Kidney (tissue), 14 donors: ENCODE data around the gene GRIN1. TPM values are rescaled to one million over a fixed set of nuclear protein-coding genes. Genes with fewer than 3 reads are reported as not detected.
A peak's percentile ranks its signal among the peaks of the same experiment; 100 is the strongest.

Source experiments
- DNase-seq, 5 donors: peaks; one replicate each; pipeline ENCODE4 v3.0.0-alpha.2; 2013 to 2020
- FAIRE-seq: peaks from 2 replicates; lab custom pipeline; 2012; peaks lifted over from hg19 to GRCh38; lab: Jason Lieb, UNC
- H3K27ac ChIP-seq, 2 donors: one replicate each; pipeline ENCODE4 v1.7.0; 2013; ENCODE audit warnings: low read depth in 2 of 2, low read length in 2 of 2, inconsistent platforms in 1 of 2
- H3K27me3 ChIP-seq: one replicate; pipeline ENCODE4 v1.7.1; 2013; ENCODE audit warnings: low read length, inconsistent platforms; ENCODE audit not compliant: control insufficient read depth, insufficient read depth
- H3K36me3 ChIP-seq, 3 donors: one replicate each; pipeline versions ENCODE4 v1.7.0 to v1.7.1; 2013; ENCODE audit warnings: low read length in 3 of 3, control low read depth in 1 of 3, inconsistent platforms in 1 of 3; ENCODE audit not compliant: insufficient read depth in 3 of 3, control insufficient read depth in 2 of 3
- H3K4me1 ChIP-seq, 3 donors: one replicate each; pipeline versions ENCODE4 v1.7.0 to v1.7.1; 2013; ENCODE audit warnings: low read length in 3 of 3, inconsistent platforms in 1 of 3, low read depth in 1 of 3; ENCODE audit not compliant: control insufficient read depth in 2 of 3, insufficient read depth in 2 of 3
- H3K4me3 ChIP-seq, 3 donors: one replicate each; pipeline versions ENCODE4 v1.7.0 to v1.8.1; 2013; ENCODE audit warnings: low read length in 3 of 3, control low read depth in 1 of 3, inconsistent platforms in 1 of 3
- H3K9ac ChIP-seq, 3 donors: one replicate each; pipeline versions ENCODE4 v1.7.0 to v1.7.1; 2013; ENCODE audit warnings: low read length in 3 of 3, control low read depth in 1 of 3, inconsistent platforms in 1 of 3
- H3K9me3 ChIP-seq, 3 donors: one replicate each; pipeline versions ENCODE4 v1.7.0 to v1.7.1; 2013; ENCODE audit warnings: low read length in 3 of 3, control low read depth in 1 of 3, inconsistent platforms in 1 of 3; ENCODE audit not compliant: control insufficient read depth in 2 of 3, insufficient read depth in 1 of 3
- intact Hi-C: fragments of 100-400 bp; cut with DNase I; formaldehyde crosslinking; loops from one replicate; pipeline ENCODE4 v1.11.1; 2022
- polyA plus RNA-seq: library from polyadenylated mRNA; stranded (reverse); fragments of 350-450 nt; fragmentation: Illumina TruSeq; extraction: RNeasy Lipid Tissue Mini Kit (QIAGEN cat#74804); gene quantifications from one replicate; pipeline ENCODE4 v1.2.3, GENCODE V29; 2014; ENCODE audit warnings: low read depth, low replicate concordance; ENCODE audit not compliant: insufficient read depth
- total RNA-seq: library from RNA; stranded (reverse); fragmentation: NEBNext Ultra II Directional; extraction: Animal tissue kit (Norgen Biotek cat#: 25700); gene quantifications from one replicate; pipeline ENCODE4 v1.2.1, GENCODE V29; 2021
- TF ChIP-seq, protein P1 (sequence below): IDR thresholded peaks from 3 replicates; pipeline ENCODE4 v1.5.1; 2012; ENCODE audit warnings: mild to moderate bottlenecking, moderate library complexity, borderline replicate concordance; ENCODE audit not compliant: insufficient read depth; ENCODE audit errors: extremely low read depth
- donor health status: control.
- donor health status: control.
- donor health status: control.
- donor health status: control.
- donor health status: control.
- donor health status: DM: yes; HTN: yes; CAD: no.
- donor health status: Normal renal cell carcinoma (clear cell type).

Gene GRIN1
- total and polyA plus RNA-seq, 2 donors from 2014 or later = 0.47 TPM; not detected in 1

DNA sequence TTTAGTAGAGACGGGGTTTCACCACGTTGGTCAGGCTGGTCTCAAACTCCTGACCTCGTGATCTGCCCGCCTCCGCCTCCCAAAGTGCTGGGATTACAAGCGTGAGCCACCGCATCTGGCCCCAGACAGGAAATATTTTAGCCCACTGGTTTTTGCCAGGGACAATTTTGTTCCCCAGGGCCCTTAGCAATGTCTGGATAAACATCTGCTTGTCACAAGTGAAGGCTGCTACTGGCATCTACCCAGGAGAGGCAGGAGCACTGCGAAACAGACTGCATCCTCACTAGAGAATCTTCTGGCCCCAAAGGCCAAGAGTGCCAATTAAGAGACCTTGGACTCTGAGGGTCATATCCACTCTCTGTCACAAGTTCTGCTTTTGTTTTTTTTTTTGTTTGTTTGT lies 64.0 kb downstream of the GRIN1 start:
- no peak overlapping the region for H3K27ac ChIP-seq
- TF ChIP-seq, protein P1, sequence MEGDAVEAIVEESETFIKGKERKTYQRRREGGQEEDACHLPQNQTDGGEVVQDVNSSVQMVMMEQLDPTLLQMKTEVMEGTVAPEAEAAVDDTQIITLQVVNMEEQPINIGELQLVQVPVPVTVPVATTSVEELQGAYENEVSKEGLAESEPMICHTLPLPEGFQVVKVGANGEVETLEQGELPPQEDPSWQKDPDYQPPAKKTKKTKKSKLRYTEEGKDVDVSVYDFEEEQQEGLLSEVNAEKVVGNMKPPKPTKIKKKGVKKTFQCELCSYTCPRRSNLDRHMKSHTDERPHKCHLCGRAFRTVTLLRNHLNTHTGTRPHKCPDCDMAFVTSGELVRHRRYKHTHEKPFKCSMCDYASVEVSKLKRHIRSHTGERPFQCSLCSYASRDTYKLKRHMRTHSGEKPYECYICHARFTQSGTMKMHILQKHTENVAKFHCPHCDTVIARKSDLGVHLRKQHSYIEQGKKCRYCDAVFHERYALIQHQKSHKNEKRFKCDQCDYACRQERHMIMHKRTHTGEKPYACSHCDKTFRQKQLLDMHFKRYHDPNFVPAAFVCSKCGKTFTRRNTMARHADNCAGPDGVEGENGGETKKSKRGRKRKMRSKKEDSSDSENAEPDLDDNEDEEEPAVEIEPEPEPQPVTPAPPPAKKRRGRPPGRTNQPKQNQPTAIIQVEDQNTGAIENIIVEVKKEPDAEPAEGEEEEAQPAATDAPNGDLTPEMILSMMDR = no peak
- no peak for FAIRE-seq

DNA sequence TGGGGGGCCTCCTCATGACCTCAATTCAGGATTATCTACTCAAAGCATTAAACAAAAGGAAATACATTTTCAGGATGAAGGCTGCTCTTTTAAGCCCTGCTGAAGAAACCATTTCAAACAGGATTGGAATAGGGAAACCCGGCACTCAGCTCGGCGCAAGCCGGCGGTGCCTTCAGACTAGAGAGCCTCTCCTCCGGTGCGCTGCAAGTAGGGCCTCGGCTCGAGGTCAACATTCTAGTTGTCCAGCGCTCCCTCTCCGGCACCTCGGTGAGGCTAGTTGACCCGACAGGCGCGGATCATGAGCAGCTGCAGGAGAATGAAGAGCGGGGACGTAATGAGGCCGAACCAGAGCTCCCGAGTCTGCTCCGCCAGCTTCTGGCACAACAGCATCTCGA lies 65.8 kb downstream of the GRIN1 start:
- no peak for FAIRE-seq
- H3K9me3 ChIP-seq = no peaks in the 10 kb centered on the region
- peak overlapping the region; percentile 91 to 97 (median 94) for H3K4me3 ChIP-seq
- H3K9ac ChIP-seq = peak overlapping the region; percentile 65 to 88 (median 78)
- intact Hi-C loops = no loop called here
- H3K27me3 ChIP-seq = no peaks in the 10 kb centered on the region
- H3K4me1 ChIP-seq = peaks cover 3 to 37% (median 13%) of the 10 kb centered on the region in 3 donors
- no peak overlapping the region for H3K27ac ChIP-seq
- DNase-seq = no peak
- TF ChIP-seq, protein P1 = no peak
- no peaks in the 10 kb centered on the region for H3K36me3 ChIP-seq

More for the DNA sequence above, 64.0 kb downstream of the GRIN1 start:
- Histone ChIP-seq H3K27me3 (no peaks in the 10 kb centered on the region), H3K36me3 (no peaks in the 10 kb centered on the region), H3K9ac (no peak overlapping the region), H3K4me1 (peaks cover 3 to 52% (median 16%) of the 10 kb centered on the region in 3 donors), H3K4me3 (no peak overlapping the region), H3K9me3 (no peaks in the 10 kb centered on the region)
- DNase-seq = no peak
- intact Hi-C loops = no loop called here

DNA sequence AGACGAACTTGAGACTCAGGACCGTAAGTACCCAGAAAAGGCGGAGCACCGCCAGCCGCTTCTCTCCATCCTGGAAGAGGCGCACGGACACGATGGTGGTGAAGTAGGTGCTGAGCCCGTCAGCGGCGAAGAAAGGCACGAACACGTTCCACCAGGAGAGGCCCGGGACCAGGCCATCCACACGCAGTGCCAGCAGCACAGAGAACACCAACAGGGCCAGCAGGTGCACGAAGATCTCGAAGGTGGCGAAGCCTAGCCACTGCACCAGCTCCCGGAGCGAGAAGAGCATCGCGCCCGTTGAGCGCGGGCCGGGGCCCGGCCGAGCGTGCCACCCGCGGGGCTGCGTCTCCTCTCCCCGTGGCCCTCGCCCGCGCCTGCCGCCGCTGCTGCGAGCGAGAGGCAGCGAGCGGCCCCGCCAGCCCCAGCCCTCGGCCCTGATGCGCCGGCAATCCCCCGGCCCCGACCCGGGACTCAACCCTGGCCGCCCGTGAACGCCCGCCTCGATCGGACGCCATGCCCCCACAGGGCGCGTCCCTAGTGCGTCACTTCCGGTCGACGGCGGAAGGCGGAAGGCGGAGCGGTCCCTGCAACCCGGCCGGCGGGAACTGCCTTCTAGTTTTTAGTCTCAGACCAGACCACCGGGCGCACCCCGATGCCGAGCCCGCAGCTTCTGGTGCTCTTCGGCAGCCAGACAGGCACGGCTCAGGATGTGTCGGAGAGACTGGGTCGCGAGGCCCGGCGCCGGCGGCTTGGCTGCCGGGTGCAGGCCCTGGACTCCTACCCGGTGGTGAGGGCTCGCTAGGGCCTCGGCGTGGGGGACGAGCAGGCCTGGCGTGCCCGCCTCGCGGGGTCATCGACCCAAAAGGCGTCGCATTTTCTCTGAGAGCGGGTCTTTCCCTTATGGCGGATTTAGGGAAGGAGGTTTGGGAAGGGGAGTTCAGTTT lies 66.4 kb downstream of the GRIN1 start, which contains the start of the genes NDOR1 and TMEM203:
TSS of gene NDOR1 (plus strand) at position 575 of the 944 bp plus-strand sequence. CDS start at position 653, 78 bp downstream.
TSS of gene TMEM203 (minus strand) at position 523 of the 944 bp plus-strand sequence. CDS start at position 289, 234 bp downstream.
- H3K36me3 ChIP-seq = no peaks in the 10 kb centered on the region
- no peaks in the 10 kb centered on the region for H3K9me3 ChIP-seq
- H3K27ac ChIP-seq = peak within 1 kb of the TSS; percentile 65 to 71
- peak within 1 kb of the TSS; percentile 91 to 97 (median 94) for H3K4me3 ChIP-seq
- H3K4me1 ChIP-seq = peaks cover 3 to 37% (median 13%) of the 10 kb centered on the region in 3 donors
- FAIRE-seq (no peak), DNase-seq (peak; percentile 92 to 97 (median 93))
- intact Hi-C loops = no loop called here
- TF ChIP-seq, protein P1 = no peak
- H3K9ac ChIP-seq = peak within 1 kb of the TSS; percentile 65 to 88 (median 78)
- H3K27me3 ChIP-seq = no peaks in the 10 kb centered on the region
